ENCODE results near the gene KLRC3.
"Not testable (repeated sequence)": the region's sequence is repeated elsewhere in the genome, so short reads cannot be mapped to it uniquely, and the experiment has no call there.

- not testable (repeated sequence) for TF ChIP-seq CTCF (conservative IDR thresholded peaks at IDR 0.05; ENCODE audit: low read length); EZH2phosphoT487 (IDR thresholded peaks at IDR 0.05; ENCODE audit: borderline replicate concordance, low read depth, low read length)
These were observed 19.3 kb upstream of the KLRC3 start for GRCh38 chr12:10439608-10440274.
